Fibroblast of lung (primary cell): Measurements from ENCODE around the gene GLT6D1.

Source experiments
- EZH2 ChIP-seq: IDR thresholded peaks from 2 replicates; pipeline ENCODE4 v1.5.1; 2012; ENCODE audit warnings: low read length, control low read depth, mild to moderate bottlenecking; ENCODE audit errors: missing control alignments
- TF ChIP-seq, protein P1 (sequence below), 2 donors: IDR thresholded peaks in 1 of 2; conservative IDR thresholded peaks in 1 of 2; 1 replicate in 1 of 2; 2 replicates in 1 of 2; pipeline ENCODE4 v1.5.1; 2011 to 2012; ENCODE audit warnings: low read length in 2 of 2, control low read depth in 1 of 2, inconsistent platforms in 1 of 2, low read depth in 1 of 2, mild to moderate bottlenecking in 1 of 2

DNA sequence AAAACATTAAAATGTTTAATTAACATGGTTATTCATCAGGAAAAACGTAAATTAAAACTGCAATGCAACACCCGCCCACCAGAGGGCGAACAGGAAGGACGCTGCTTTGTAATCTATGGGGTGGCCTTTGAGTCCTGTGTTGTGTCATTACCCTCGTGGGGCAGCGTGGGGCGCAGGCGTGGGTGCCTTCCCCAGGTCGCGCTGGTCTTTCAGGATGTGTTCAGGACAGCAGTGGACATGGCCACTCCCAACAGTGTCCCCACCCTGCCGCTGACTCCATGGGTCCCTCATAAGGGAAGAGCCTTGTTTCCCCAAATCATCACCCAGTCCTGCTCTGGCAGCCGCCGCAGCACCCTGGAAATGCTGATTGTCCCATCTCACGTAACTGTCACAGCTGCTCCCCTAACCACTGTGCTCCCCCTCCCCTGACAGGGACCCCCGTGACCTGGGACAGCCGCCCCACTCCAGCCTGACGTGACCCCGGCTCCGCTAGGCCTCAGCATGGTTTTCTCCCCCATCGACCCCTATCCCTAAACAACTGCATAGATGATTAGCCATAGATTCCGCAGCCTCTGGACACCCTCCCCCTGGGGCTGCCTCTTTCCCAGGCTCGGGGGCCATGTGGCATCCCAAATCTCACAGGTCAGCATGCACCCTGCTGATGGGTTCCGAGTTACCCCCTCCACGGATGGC, 36.4 kb downstream of the GLT6D1 start:
- TF ChIP-seq, protein P1, sequence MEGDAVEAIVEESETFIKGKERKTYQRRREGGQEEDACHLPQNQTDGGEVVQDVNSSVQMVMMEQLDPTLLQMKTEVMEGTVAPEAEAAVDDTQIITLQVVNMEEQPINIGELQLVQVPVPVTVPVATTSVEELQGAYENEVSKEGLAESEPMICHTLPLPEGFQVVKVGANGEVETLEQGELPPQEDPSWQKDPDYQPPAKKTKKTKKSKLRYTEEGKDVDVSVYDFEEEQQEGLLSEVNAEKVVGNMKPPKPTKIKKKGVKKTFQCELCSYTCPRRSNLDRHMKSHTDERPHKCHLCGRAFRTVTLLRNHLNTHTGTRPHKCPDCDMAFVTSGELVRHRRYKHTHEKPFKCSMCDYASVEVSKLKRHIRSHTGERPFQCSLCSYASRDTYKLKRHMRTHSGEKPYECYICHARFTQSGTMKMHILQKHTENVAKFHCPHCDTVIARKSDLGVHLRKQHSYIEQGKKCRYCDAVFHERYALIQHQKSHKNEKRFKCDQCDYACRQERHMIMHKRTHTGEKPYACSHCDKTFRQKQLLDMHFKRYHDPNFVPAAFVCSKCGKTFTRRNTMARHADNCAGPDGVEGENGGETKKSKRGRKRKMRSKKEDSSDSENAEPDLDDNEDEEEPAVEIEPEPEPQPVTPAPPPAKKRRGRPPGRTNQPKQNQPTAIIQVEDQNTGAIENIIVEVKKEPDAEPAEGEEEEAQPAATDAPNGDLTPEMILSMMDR (conservative IDR thresholded peaks at IDR 0.05 in 1 of 2, IDR thresholded peaks at IDR 0.05 in 1 of 2; ENCODE audit: low read depth in 1 of 2, low read length in 2 of 2), result peak; percentile 56 to 80
- no peak for TF ChIP-seq EZH2
